Measurements from ENCODE around the gene EFNA5. TPM values are rescaled to one million over a fixed set of nuclear protein-coding genes. Genes with fewer than 3 reads are reported as not detected.

Gene EFNA5
- total RNA-seq, 1 experiment from 2014 or later = 0.22 TPM

GRCh38 chr5:107404595-107405374 is 266.0 kb downstream of the EFNA5 start:
- Histone ChIP-seq H3K4me1 (ENCODE audit: control insufficient read depth in 1 of 2, insufficient read depth in 2 of 2, low read length in 2 of 2) (no peaks in the 10 kb centered on the region), H4K20me1 (ENCODE audit: insufficient read depth) (no peaks in the 10 kb centered on the region), H3K79me2 (ENCODE audit: insufficient read depth, low read length) (no peaks in the 10 kb centered on the region), H2AFZ (ENCODE audit: low read depth, low read length, poor library complexity, severe bottlenecking) (no peak overlapping the region), H3K4me2 (ENCODE audit: low read length) (no peak overlapping the region), H3K27me3 (ENCODE audit: insufficient read depth, low read length) (no peaks in the 10 kb centered on the region), H3K9me3 (ENCODE audit: control insufficient read depth in 1 of 2, insufficient read depth in 1 of 2, low read depth in 1 of 2, low read length in 2 of 2) (no peaks in the 10 kb centered on the region), H3K36me3 (ENCODE audit: control insufficient read depth in 1 of 2, insufficient read depth in 2 of 2, low read length in 2 of 2) (no peaks in the 10 kb centered on the region), H3K27ac (ENCODE audit: low read depth, low read length) (no peak overlapping the region), H3K9me2 (ENCODE audit: insufficient read depth) (no peaks in the 10 kb centered on the region), H3K9ac (ENCODE audit: low read length) (no peak overlapping the region), H3K4me3 (replicated peaks in 1 of 2; ENCODE audit: low read depth in 1 of 2, low read length in 2 of 2) (no peak overlapping the region)
- RAD21 ChIA-PET (ENCODE audit: low non-redundant PET in 1 of 2, low total read pairs in 2 of 2, uncharacterized antibody in 2 of 2, unreplicated experiment in 2 of 2) = no interaction called here
- no peak for TF ChIP-seq ELF1 (IDR thresholded peaks at IDR 0.05; ENCODE audit: borderline replicate concordance, low read depth)
- TF ChIP-seq YY1 (IDR thresholded peaks at IDR 0.05; ENCODE audit: extremely low read depth, insufficient replicate concordance, low read depth, low read length) = no peak
- no peak for TF ChIP-seq CTCF (IDR thresholded peaks at IDR 0.05 in 2 of 3, conservative IDR thresholded peaks at IDR 0.05 in 1 of 3; ENCODE audit: borderline replicate concordance in 1 of 3, insufficient read depth in 1 of 3, low read depth in 2 of 3, low read length in 2 of 3)
- no peak for TF ChIP-seq POLR2AphosphoS5 (IDR thresholded peaks at IDR 0.05; ENCODE audit: low read depth, low read length)
- TF ChIP-seq EZH2 (IDR thresholded peaks at IDR 0.05) = no peak
- no peak for TF ChIP-seq ZFX (IDR thresholded peaks at IDR 0.05)
- TF ChIP-seq EGR1 (IDR thresholded peaks at IDR 0.05; ENCODE audit: low read depth) = no peak
- TF ChIP-seq CEBPB (IDR thresholded peaks at IDR 0.05; ENCODE audit: low read depth) = no peak
- TF ChIP-seq ATF3 (IDR thresholded peaks at IDR 0.05) = no peak
- no peak for ATAC-seq
- CTCF ChIA-PET = no interaction called here
- no peak for DNase-seq (ENCODE audit: low read depth, low spot score)
- intact Hi-C loops (cut with micrococcal nuclease) = no loop called here
- POLR2A ChIA-PET = no interaction called here
- no TSS peak for BruUV-seq (replicated peaks)
